ENCODE results near the gene NUP54.

Gene NUP54

GRCh38 chr4:76074993-76075600, 73.1 kb downstream of the NUP54 start:
- Histone ChIP-seq H2AFZ (ENCODE audit: low read length) (no peak overlapping the region), H3K27me3 (replicated peaks; ENCODE audit: insufficient read depth, low read length) (no peaks in the 10 kb centered on the region), H3K4me1 (ENCODE audit: low read length) (no peaks in the 10 kb centered on the region), H3K9me2 (replicated peaks; ENCODE audit: insufficient read depth, low read length) (no peaks in the 10 kb centered on the region), H3K9ac (ENCODE audit: low read length) (no peak overlapping the region), H3K4me2 (ENCODE audit: low read depth, low read length) (no peak overlapping the region), H3K27ac (ENCODE audit: low read length) (no peak overlapping the region), H3K79me2 (ENCODE audit: low read length) (no peaks in the 10 kb centered on the region), H3K4me3 (ENCODE audit: low read length) (no peak overlapping the region), H3K9me3 (replicated peaks; ENCODE audit: insufficient read depth, low read length) (no peaks in the 10 kb centered on the region), H3F3A (ENCODE audit: insufficient read depth, low read length) (no peaks in the 10 kb centered on the region), H3K36me3 (replicated peaks; ENCODE audit: insufficient read depth, low read length) (no peaks in the 10 kb centered on the region), H4K20me1 (ENCODE audit: insufficient read depth, low read length) (no peaks in the 10 kb centered on the region)
- no peak for DNase-seq
- TF ChIP-seq CTCF (IDR thresholded peaks at IDR 0.05; ENCODE audit: low read length) (no peak), EZH2phosphoT487 (IDR thresholded peaks at IDR 0.05; ENCODE audit: low read length) (no peak), EZH2 (optimal IDR thresholded peaks at IDR 0.05; ENCODE audit: low read depth, low read length) (no peak)

DNA sequence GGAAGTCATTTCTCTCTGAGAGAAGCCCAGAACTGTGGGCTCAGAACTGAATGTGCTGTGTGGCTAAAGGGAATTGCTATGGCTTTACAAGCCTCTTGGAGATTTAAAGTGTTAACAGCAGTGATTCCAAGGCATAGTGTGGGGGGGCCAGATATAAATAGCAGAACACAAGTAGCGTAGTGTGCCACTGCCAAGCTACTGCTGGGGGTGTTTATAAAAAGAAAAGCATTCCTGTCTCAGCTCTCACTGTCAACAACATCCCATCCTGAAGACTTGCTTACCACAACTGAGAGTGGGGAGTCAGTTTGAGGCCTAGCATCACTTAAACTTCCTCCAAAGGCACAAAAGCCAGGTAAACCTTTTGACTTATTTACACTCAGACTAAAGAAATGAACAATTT, 73.7 kb downstream of the NUP54 start, which contains the start of gene ART3:
Gene ART3 (plus strand): TSS at position 242 of the 400 bp plus-strand sequence. CDS start 1,181 bp downstream, outside the sequence.
- H3K27me3 ChIP-seq (replicated peaks; ENCODE audit: insufficient read depth, low read length): no peaks in the 10 kb centered on the region
- no peak within 1 kb of the TSS for H3K4me2 ChIP-seq (ENCODE audit: low read depth, low read length)
- no peaks in the 10 kb centered on the region for H3K36me3 ChIP-seq (replicated peaks; ENCODE audit: insufficient read depth, low read length)
- no peak within 1 kb of the TSS for H3K9ac ChIP-seq (ENCODE audit: low read length)
- H3K4me1 ChIP-seq (ENCODE audit: low read length): no peaks in the 10 kb centered on the region
- no peaks in the 10 kb centered on the region for H3F3A ChIP-seq (ENCODE audit: insufficient read depth, low read length)
- H2AFZ ChIP-seq (ENCODE audit: low read length): no peak within 1 kb of the TSS
- no peak within 1 kb of the TSS for H3K27ac ChIP-seq (ENCODE audit: low read length)
- H3K79me2 ChIP-seq (ENCODE audit: low read length): no peaks in the 10 kb centered on the region
- H4K20me1 ChIP-seq (ENCODE audit: insufficient read depth, low read length): no peaks in the 10 kb centered on the region
- H3K9me2 ChIP-seq (replicated peaks; ENCODE audit: insufficient read depth, low read length): no peaks in the 10 kb centered on the region
- TF ChIP-seq EZH2phosphoT487 (IDR thresholded peaks at IDR 0.05; ENCODE audit: low read length): no peak
- no peak for TF ChIP-seq CTCF (IDR thresholded peaks at IDR 0.05; ENCODE audit: low read length)
- no peak for TF ChIP-seq EZH2 (optimal IDR thresholded peaks at IDR 0.05; ENCODE audit: low read depth, low read length)
- no peak within 1 kb of the TSS for H3K4me3 ChIP-seq (ENCODE audit: low read length)
- H3K9me3 ChIP-seq (replicated peaks; ENCODE audit: insufficient read depth, low read length): no peaks in the 10 kb centered on the region
- no peak for DNase-seq

DNA sequence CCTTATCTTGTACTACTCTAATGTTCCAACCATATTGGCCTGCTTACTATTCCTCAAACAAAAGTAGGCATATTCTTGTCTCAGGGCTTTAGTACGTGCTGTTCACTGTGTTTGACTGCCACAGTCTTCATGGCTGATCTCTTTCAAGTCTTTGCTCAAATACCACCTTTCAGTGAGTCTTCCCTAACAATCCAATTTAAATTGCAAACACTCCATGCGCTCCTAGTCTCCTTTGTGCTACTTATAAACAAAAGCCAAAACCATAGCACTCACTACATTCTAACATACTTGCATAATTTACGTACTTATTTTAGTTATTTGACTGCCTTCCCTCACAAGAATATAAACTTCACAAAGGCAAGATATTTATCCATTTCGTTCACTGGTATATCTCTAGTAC, 75.4 kb downstream of the NUP54 start:
- no peak for DNase-seq
- no peak overlapping the region for H2AFZ ChIP-seq (ENCODE audit: low read length)
- no peak overlapping the region for H3K4me2 ChIP-seq (ENCODE audit: low read depth, low read length)

More for the DNA sequence above, 75.4 kb downstream of the NUP54 start:
- H3K4me3 ChIP-seq (ENCODE audit: low read length): no peak overlapping the region
- no peaks in the 10 kb centered on the region for H3K27me3 ChIP-seq (replicated peaks; ENCODE audit: insufficient read depth, low read length)
- no peaks in the 10 kb centered on the region for H3K9me3 ChIP-seq (replicated peaks; ENCODE audit: insufficient read depth, low read length)
- no peaks in the 10 kb centered on the region for H3F3A ChIP-seq (ENCODE audit: insufficient read depth, low read length)
- TF ChIP-seq EZH2phosphoT487 (IDR thresholded peaks at IDR 0.05; ENCODE audit: low read length) (no peak), CTCF (IDR thresholded peaks at IDR 0.05; ENCODE audit: low read length) (no peak), EZH2 (optimal IDR thresholded peaks at IDR 0.05; ENCODE audit: low read depth, low read length) (no peak)
- H3K9me2 ChIP-seq (replicated peaks; ENCODE audit: insufficient read depth, low read length): no peaks in the 10 kb centered on the region
- no peaks in the 10 kb centered on the region for H4K20me1 ChIP-seq (ENCODE audit: insufficient read depth, low read length)
- no peak overlapping the region for H3K27ac ChIP-seq (ENCODE audit: low read length)
- H3K4me1 ChIP-seq (ENCODE audit: low read length): no peaks in the 10 kb centered on the region
- no peaks in the 10 kb centered on the region for H3K79me2 ChIP-seq (ENCODE audit: low read length)
- no peak overlapping the region for H3K9ac ChIP-seq (ENCODE audit: low read length)
- no peaks in the 10 kb centered on the region for H3K36me3 ChIP-seq (replicated peaks; ENCODE audit: insufficient read depth, low read length)
